Neuronal stem cell (in vitro differentiated cells): Measurements from ENCODE around the gene CYSTM1. TPM values are rescaled to one million over a fixed set of nuclear protein-coding genes. Genes with fewer than 3 reads are reported as not detected.
A peak's percentile ranks its signal among the peaks of the same experiment; 100 is the strongest.

Experiments used
- DNase-seq: peaks from one replicate; pipeline ENCODE4 v3.0.0-alpha.2; 2013; ENCODE audit warnings: low spot score
- H2AFZ ChIP-seq: one replicate; pipeline ENCODE4 v1.6.1; 2013; ENCODE audit warnings: mild to moderate bottlenecking, low read length, inconsistent platforms
- H2AK5ac ChIP-seq: 2 replicates; pipeline ENCODE4 v1.6.1; 2013; ENCODE audit warnings: low read depth, mild to moderate bottlenecking, inconsistent platforms, low read length, moderate library complexity, mixed read lengths
- H2BK120ac ChIP-seq: 2 replicates; pipeline ENCODE4 v1.6.1; 2013; ENCODE audit warnings: low read depth, mild to moderate bottlenecking, inconsistent platforms, low read length, moderate library complexity, mixed read lengths
- H2BK12ac ChIP-seq: one replicate; pipeline ENCODE4 v1.6.1; 2013; ENCODE audit warnings: low read length, inconsistent platforms
- H2BK15ac ChIP-seq: 2 replicates; pipeline ENCODE4 v1.6.1; 2013; ENCODE audit warnings: mild to moderate bottlenecking, low read length, inconsistent platforms, mixed read lengths
- H2BK5ac ChIP-seq: one replicate; pipeline ENCODE4 v1.6.1; 2013; ENCODE audit warnings: inconsistent platforms, mild to moderate bottlenecking, low read length, moderate library complexity
- H3K14ac ChIP-seq: one replicate; pipeline ENCODE4 v1.6.1; 2013; ENCODE audit warnings: low read length, inconsistent platforms
- H3K18ac ChIP-seq: 2 replicates; pipeline ENCODE4 v1.6.1; 2013; ENCODE audit warnings: low read length, inconsistent platforms
- H3K23ac ChIP-seq: 2 replicates; pipeline ENCODE4 v1.6.1; 2013; ENCODE audit warnings: low read depth, mild to moderate bottlenecking, mixed read lengths, low read length, inconsistent platforms; ENCODE audit not compliant: poor library complexity
- H3K27ac ChIP-seq: replicated peaks from 3 replicates; pipeline ENCODE4 v1.5.1; 2013; ENCODE audit warnings: low read length, inconsistent platforms
- H3K27me3 ChIP-seq, 3 experiments: 2 replicates each; pipeline ENCODE4 v1.6.1; 2013; ENCODE audit warnings: low read length in 3 of 3, mild to moderate bottlenecking in 2 of 3, inconsistent platforms in 1 of 3, low read depth in 1 of 3, mixed read lengths in 1 of 3, moderate library complexity in 1 of 3; ENCODE audit not compliant: control insufficient read depth in 3 of 3, insufficient read depth in 3 of 3
- H3K36me3 ChIP-seq, 2 donors: replicated peaks in 1 of 2; 2 replicates each; pipeline ENCODE4 v1.6.1; 2013; ENCODE audit warnings: low read length in 2 of 2; ENCODE audit not compliant: control insufficient read depth in 2 of 2, insufficient read depth in 2 of 2
- H3K4ac ChIP-seq: 2 replicates; pipeline ENCODE4 v1.6.1; 2013; ENCODE audit warnings: inconsistent platforms, mild to moderate bottlenecking, low read length, moderate library complexity
- H3K4me1 ChIP-seq, 2 donors: 1 replicate in 1 of 2; 2 replicates in 1 of 2; pipeline ENCODE4 v1.6.1; 2013; ENCODE audit warnings: low read length in 2 of 2, low read depth in 1 of 2; ENCODE audit not compliant: control insufficient read depth in 2 of 2, insufficient read depth in 1 of 2
- H3K4me2 ChIP-seq: one replicate; pipeline ENCODE4 v1.6.1; 2013; ENCODE audit warnings: mild to moderate bottlenecking, low read length, inconsistent platforms; ENCODE audit not compliant: insufficient read depth, poor library complexity, severe bottlenecking
- H3K4me3 ChIP-seq, 2 donors: 2 replicates each; pipeline ENCODE4 v1.5.1; 2013; ENCODE audit warnings: low read length in 2 of 2, mild to moderate bottlenecking in 2 of 2, inconsistent platforms in 1 of 2, moderate library complexity in 1 of 2
- H3K79me1 ChIP-seq: one replicate; pipeline ENCODE4 v1.6.1; 2013; ENCODE audit warnings: low read depth, mild to moderate bottlenecking, inconsistent platforms, low read length, moderate library complexity
- H3K9ac ChIP-seq: one replicate; pipeline ENCODE4 v1.6.1; 2013; ENCODE audit warnings: mild to moderate bottlenecking, low read depth, low read length, inconsistent platforms; ENCODE audit not compliant: poor library complexity
- H3K9me3 ChIP-seq, 2 donors: replicated peaks in 1 of 2; 2 replicates each; pipeline versions ENCODE3 to v1.6.1; 2013; ENCODE audit warnings: low read length in 2 of 2, mild to moderate bottlenecking in 2 of 2, inconsistent platforms in 1 of 2, low read depth in 1 of 2, mixed read lengths in 1 of 2, moderate library complexity in 1 of 2; ENCODE audit not compliant: control insufficient read depth in 2 of 2, insufficient read depth in 1 of 2
- H4K8ac ChIP-seq: one replicate; pipeline ENCODE4 v1.6.1; 2013; ENCODE audit warnings: low read depth, mild to moderate bottlenecking, inconsistent platforms, low read length, moderate library complexity
- H4K91ac ChIP-seq: one replicate; pipeline ENCODE4 v1.6.1; 2013; ENCODE audit warnings: low read length, low read depth, mild to moderate bottlenecking, inconsistent platforms; ENCODE audit not compliant: poor library complexity
- WGBS, 2 donors: extraction: QIAGEN DNeasy Blood & Tissue Kit; methylation state at CpG; one replicate each; pipeline ENCODE4 v1.1.7; 2013; ENCODE audit warnings: missing lambda C conversion rate in 2 of 2, mixed read lengths in 1 of 2; ENCODE audit not compliant: insufficient read length in 2 of 2, insufficient replicate concordance in 1 of 2; ENCODE audit errors: extremely low coverage in 2 of 2; 5-methylcytosine and 5-hydroxymethylcytosine counted together
- polyA plus RNA-seq, 2 experiments: library from polyadenylated mRNA; stranded (reverse); fragments of 200-250 nt; gene quantifications; one replicate each; pipeline ENCODE4 v1.2.3, GENCODE V29; 2013

Gene CYSTM1, protein sequence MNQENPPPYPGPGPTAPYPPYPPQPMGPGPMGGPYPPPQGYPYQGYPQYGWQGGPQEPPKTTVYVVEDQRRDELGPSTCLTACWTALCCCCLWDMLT
- polyA plus RNA-seq (2013, experiment 1 of 2): 35.6 TPM
- 35.7 TPM for polyA plus RNA-seq (2013, experiment 2 of 2)

DNA sequence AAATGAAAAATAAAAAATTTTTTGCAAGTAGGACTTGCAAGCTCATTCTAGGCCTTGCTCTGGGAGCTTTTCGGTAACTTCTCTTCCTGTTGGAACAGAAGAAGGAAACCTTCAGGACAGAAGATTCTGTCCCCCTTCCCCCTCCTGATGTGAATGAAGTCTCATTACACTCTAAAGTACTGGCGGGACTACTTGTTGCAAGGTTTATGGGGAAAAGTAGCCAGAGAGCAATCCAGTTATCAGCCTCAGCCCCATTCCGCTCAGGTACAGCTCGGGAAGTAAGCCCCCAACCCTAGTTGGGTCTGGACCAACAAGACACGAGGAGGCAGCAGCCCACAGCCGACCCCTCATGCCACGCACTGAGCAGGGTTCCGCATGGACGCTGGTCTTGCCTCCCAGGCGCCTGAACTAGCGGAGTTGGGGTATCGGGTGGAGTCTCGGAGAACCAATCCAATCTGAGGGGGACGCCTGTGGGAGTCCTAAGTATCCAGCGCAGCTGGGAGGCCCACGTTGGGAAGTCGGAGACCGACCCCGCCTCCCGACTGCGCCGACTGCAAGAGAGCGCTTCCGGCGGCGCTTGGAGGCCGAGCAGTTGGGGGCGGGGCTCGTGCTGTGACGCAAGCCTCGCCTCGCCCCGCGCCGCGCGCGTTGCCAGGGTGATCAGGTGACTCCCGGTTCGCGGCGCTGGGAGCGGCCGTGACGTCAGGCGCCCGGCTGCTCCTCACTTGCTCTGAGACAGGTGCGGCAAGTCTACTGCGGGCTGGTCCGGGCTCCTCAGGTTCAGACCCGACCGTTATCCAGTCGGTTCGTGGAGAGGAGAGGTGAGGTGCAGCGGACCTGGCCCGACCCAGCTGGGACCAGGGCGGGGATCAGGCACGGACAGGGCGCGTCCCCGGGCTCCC lies at the start of gene CYSTM1:
Gene CYSTM1 (plus strand): TSS at position 724 of the 902 bp plus-strand sequence. CDS start 19,278 bp downstream, outside the sequence.
- Histone ChIP-seq H3K23ac (peak within 1 kb of the TSS; percentile 67), H2AFZ (peak within 1 kb of the TSS; percentile 93), H2AK5ac (peak within 1 kb of the TSS; percentile 71), H2BK12ac (peak within 1 kb of the TSS; percentile 81), H3K27ac (peak within 1 kb of the TSS; percentile 86), H3K14ac (peak within 1 kb of the TSS; percentile 75), H4K91ac (no peak within 1 kb of the TSS), H3K9ac (peak within 1 kb of the TSS; percentile 79), H3K18ac (peak within 1 kb of the TSS; percentile 97), H3K27me3 (no peaks in the 10 kb centered on the region), H2BK5ac (peak within 1 kb of the TSS; percentile 90), H4K8ac (peak within 1 kb of the TSS; percentile 96), H3K36me3 (no peaks in the 10 kb centered on the region), H3K4me1 (peaks cover 8 to 11% of the 10 kb centered on the region in 2 donors), H3K4ac (no peak within 1 kb of the TSS), H3K79me1 (no peaks in the 10 kb centered on the region), H3K4me2 (peak within 1 kb of the TSS; percentile 96), H3K4me3 (peak within 1 kb of the TSS; percentile 91 to 99), H2BK15ac (peak within 1 kb of the TSS; percentile 97), H3K9me3 (no peaks in the 10 kb centered on the region), H2BK120ac (peak within 1 kb of the TSS; percentile 38)
- WGBS, 2 donors: no CpG with 5 or more reads among the region's 61 CpGs
- DNase-seq: peak; percentile 95

DNA sequence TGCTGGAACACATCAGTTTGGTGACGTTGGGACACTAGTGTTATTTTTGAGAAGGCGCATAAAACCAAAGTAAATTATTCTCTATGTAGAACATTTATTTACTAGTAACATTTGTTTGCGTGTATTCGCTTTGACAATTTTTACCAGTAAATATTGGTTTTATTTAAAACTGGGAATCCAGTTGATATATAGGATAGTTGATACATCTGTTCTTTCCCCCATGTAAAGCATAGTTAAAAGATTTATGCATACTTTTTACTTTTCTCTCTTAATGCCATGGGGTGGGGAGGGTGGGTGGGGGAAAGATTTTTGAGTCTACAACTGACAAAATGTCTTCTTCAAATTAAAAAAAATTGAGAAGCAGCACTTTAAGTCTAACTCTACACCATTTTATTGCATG lies 49.4 kb upstream of the CYSTM1 start, which contains the start of gene IGIP:
Gene IGIP (plus strand): TSS at position 301 of the 400 bp plus-strand sequence. CDS start 2,540 bp downstream, outside the sequence.
- no peak for DNase-seq
- H3K79me1 ChIP-seq: no peaks in the 10 kb centered on the region
- no peak within 1 kb of the TSS for H3K27ac ChIP-seq
- no peak within 1 kb of the TSS for H3K14ac ChIP-seq
- H2BK12ac ChIP-seq: no peak within 1 kb of the TSS
- no peak within 1 kb of the TSS for H2AFZ ChIP-seq
- no peak within 1 kb of the TSS for H3K4me2 ChIP-seq
- H3K4me1 ChIP-seq: no peaks in the 10 kb centered on the region
- H3K4me3 ChIP-seq: no peak within 1 kb of the TSS
- H3K4ac ChIP-seq: no peak within 1 kb of the TSS
- no peak within 1 kb of the TSS for H3K18ac ChIP-seq
- H2BK5ac ChIP-seq: no peak within 1 kb of the TSS
- H4K8ac ChIP-seq: no peak within 1 kb of the TSS
- H2BK120ac ChIP-seq: no peak within 1 kb of the TSS
- H3K9me3 ChIP-seq: no peaks in the 10 kb centered on the region
- no peak within 1 kb of the TSS for H2AK5ac ChIP-seq
- H3K9ac ChIP-seq: no peak within 1 kb of the TSS
- WGBS, 2 donors: no CpG with 5 or more reads among the region's 4 CpGs
- peaks cover 0 to 39% (median 0%) of the 10 kb centered on the region in 3 experiments for H3K27me3 ChIP-seq
- no peak within 1 kb of the TSS for H2BK15ac ChIP-seq
- no peak within 1 kb of the TSS for H3K23ac ChIP-seq
- no peaks in the 10 kb centered on the region for H3K36me3 ChIP-seq
- no peak within 1 kb of the TSS for H4K91ac ChIP-seq

DNA sequence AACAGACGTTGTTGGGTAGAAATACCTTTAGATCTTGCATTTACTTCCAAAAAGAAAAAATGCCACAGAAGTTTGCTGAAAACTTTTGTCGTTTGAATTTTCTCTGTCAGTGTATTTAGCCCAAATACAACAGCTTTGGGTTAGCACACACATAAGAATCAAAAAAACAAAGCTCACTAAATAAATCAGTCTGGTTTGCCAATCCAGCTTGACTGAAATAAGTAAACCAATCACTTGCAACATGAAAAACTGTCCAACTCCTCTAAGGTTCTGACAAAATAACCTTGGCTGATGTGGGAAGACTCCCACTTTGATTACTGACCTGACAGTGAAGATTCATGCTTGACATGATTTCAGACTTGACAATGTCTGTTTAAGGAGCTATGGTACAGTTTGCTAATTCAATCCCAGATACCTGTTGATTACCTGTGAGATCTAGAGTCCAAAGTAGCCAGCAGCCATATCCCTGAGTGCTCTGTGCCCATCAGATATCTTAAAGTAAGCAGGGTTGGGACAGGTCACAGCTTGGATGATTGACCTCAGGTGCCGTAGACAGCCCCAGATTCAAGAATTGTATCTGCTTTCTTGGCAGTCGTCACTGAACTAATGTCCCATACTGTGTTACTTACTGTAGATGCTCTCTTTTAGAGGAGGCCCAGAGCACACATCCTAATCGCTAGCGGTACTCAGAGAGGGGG lies 48.5 kb upstream of the CYSTM1 start:
- DNase-seq: no peak
- Histone ChIP-seq H3K14ac (no peak overlapping the region), H2AK5ac (no peak overlapping the region), H3K9me3 (no peaks in the 10 kb centered on the region), H3K18ac (no peak overlapping the region), H2BK5ac (no peak overlapping the region), H3K9ac (no peak overlapping the region), H4K91ac (no peak overlapping the region), H3K27me3 (peaks cover 0 to 45% (median 0%) of the 10 kb centered on the region in 3 experiments), H3K27ac (no peak overlapping the region), H3K4me2 (no peak overlapping the region), H3K36me3 (no peaks in the 10 kb centered on the region), H2BK12ac (no peak overlapping the region), H2BK15ac (no peak overlapping the region), H3K79me1 (no peaks in the 10 kb centered on the region), H4K8ac (no peak overlapping the region), H3K4me3 (no peak overlapping the region), H2AFZ (no peak overlapping the region), H3K23ac (no peak overlapping the region), H3K4ac (no peak overlapping the region), H2BK120ac (no peak overlapping the region), H3K4me1 (no peaks in the 10 kb centered on the region)
- no CpG with 5 or more reads among the region's 6 CpGs for WGBS, 2 donors
